T-helper 2 cell (primary cell): Measurements from ENCODE around the gene EIF1AY.
"Not testable (repeated sequence)": the region's sequence is repeated elsewhere in the genome, so short reads cannot be mapped to it uniquely, and the experiment has no call there.

Experiments used
- DNase-seq, 5 experiments: peaks; one replicate each; pipeline versions ENCODE4 v3.0.0 to v3.0.0-alpha.2; 2012 to 2022
- total RNA-seq, 2 donors: gene quantifications; one replicate each; lab custom pipeline; 2026; lab: John Stamatoyannopoulos, UW

The EIF1AY gene
- 2.2 to 27.7 reads per million in 2 donors for total RNA-seq

- DNase-seq = peak in 4 of 5 experiments; percentile 61 to 97 (median 78)
Observed at GRCh38 chrY:20575531-20576121, at the start of gene EIF1AY. TSS of gene EIF1AY (plus strand) at chrY:20575776. CDS start at chrY:20575872, 96 bp downstream.

DNA sequence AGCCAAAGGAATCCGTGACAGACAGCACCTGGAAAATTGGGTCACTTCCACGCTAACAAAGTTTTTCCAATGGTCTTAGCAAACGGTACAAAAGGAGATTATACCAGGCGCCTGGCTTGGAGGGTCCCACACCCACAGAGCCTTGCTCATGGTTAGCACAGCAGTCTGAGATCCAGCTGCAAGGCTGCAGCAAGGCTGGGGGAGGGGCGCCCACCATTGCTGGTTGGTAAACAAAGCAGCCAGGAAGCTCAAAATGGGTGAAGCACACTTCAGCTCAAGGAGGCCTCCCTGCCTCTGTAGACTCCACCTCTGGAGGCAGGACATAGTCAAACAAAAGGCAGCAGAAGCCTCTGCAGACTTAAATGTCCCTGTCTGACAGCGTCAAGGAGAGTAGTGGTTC lies 47.1 kb upstream of the EIF1AY start:
- DNase-seq = peak in 1 of 5 experiments; percentile 17

- DNase-seq = peak in 1 of 5 experiments; percentile 11
Observed at GRCh38 chrY:20538186-20538585, 37.4 kb upstream of the EIF1AY start.

- peak in 1 of 5 experiments; percentile 10 for DNase-seq
Observed at GRCh38 chrY:20538933-20539332, 36.6 kb upstream of the EIF1AY start.

DNA sequence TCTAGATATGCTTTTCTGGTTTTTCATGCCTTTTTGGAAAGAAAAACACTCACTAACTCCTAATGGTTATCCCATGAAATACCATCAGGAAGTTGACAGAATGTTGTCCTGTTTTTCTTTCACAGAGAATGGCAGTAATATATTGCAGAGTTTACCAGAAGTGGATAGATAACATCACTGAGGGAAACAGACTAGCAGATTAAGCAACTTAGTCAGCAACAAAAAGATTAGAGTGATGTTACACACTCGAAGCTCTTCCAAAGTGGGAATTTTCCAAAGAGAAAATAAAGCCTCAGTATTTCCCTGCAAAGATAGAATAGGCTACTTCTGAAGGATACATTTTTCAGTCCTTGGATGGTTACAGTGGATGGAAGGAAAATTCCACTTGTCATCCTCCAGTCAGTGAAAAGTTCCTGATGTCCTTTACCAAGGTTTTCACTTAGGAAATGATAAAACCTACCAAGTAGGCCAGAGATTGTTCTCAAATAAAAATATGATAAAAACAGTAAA lies 31.1 kb upstream of the EIF1AY start:
- no peak for DNase-seq

DNA sequence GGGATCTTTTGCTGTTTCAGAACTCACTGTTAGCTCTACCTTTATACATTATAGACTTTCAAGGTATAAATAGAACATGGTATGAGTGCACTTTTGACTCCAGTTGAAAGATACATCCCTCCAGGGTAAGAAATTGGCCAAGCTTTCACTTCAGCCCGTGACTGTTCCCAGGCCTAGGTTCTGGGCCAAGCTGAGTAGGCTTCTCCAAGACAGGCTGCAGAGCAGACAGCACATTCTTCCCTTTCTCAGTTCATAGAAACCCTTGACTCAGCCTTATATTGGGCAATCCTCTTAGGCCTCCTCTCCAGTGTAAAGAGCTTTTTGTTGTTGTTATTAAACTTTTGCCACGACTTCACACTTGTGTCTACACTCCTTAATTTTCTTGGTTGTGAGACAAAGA lies 29.5 kb upstream of the EIF1AY start:
- DNase-seq = no peak

GRCh38 chrY:20549289-20549688 lies 26.3 kb upstream of the EIF1AY start:
- no peak for DNase-seq

GRCh38 chrY:20551840-20552239 lies 23.7 kb upstream of the EIF1AY start:
- DNase-seq = no peak

GRCh38 chrY:20552764-20553323 lies 22.7 kb upstream of the EIF1AY start:
- DNase-seq = not testable (repeated sequence)

DNA sequence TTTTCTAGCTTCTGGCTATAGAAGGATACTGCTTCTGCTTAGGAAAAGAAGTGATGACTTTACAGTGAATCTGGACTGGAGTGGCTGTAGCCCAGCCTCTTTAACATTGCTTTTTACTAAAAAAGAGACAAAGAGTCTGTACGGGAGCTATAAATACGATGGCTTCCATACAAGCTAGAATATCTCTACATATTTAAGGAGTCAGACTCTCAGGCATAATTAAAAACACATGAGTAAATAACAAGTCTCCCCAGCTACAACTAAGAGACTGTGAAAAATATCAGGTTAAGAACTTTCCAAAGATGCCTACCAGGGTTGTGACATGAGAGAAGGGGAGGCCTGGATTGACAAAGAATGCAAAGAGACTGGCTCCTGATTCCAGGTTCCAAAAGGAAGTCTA lies 19.8 kb upstream of the EIF1AY start:
- DNase-seq = no peak

GRCh38 chrY:20558677-20559076 lies 16.9 kb upstream of the EIF1AY start:
- peak in 1 of 5 experiments; percentile 20 for DNase-seq

DNA sequence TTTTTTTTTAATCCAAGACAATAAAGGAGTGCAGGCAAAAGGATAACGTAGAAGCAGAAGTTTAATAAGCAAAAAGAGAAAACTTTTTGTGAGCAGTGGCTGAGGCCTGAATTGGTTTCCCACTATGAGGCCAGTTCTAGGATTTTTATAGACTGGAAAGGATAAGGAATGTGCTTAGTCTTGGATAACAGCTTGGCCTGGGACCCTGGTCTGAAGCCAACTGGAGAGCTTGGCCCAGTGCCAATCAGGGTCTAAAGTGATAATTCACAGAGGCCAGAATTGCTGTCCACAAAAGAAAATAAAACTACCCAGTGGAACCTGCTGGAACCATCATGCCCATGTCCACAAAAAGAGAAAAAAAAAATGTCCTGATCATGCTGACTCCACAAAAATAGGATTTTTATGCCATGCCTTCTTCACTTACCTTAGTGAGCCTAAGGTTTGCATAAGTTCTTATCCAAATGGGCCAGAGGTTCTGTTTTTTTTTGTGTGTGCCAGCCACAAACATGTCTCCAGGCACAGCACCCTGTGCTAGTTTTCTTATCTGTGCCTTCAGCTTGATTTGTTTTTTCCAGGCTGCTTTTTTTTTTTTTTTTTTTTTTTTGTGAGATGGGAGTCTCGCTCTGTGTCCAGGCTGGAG lies 15.6 kb upstream of the EIF1AY start:
- no peak for DNase-seq

DNA sequence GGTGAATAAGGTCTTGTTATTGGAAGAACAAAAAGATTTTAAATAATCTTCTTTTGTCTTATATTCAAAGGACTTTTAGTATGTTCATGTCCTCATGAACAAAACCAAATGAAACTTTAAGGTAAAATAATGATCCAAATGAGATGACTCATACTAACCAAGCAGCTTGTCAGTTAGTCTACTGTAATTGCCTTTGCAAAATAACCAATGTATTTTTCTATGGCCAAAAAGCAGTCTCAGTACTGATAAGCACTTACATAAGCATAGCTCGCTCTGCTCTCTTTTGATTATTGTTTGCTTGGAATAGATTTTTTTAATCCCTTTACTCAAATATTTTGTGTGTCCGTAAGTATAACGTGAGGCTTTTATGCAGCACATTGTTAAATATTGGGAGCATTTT lies 4.3 kb upstream of the EIF1AY start:
- DNase-seq = peak in 1 of 5 experiments; percentile 10

GRCh38 chrY:20576506-20576905 lies 930 bp downstream of the EIF1AY start:
- peak in 1 of 5 experiments; percentile 51 for DNase-seq

- DNase-seq = no peak
Observed at GRCh38 chrY:20578206-20578605, 2.6 kb downstream of the EIF1AY start.

- DNase-seq = no peak
Observed at GRCh38 chrY:20581687-20582086, 6.1 kb downstream of the EIF1AY start.

DNA sequence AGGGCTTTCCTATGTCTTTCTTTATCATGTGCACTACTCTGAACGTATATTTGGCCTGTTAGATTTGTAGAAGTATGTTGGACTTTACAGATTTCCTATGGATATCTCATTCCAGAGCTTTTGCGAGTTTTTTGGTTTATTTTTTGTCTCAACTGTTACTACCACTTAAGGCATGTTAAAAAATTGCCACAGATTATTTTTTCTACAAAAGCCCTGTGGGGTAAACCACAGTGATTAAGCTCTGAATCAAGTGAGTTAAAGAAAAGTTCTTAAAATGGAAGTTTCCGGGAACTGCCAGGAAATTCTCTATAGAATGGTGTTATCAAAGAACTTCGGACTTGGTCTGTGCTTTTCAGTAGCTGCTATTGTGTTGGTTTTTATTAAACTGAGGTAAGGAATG lies 10.6 kb downstream of the EIF1AY start:
- no peak for DNase-seq
